ENCODE results near the gene OPRL1.

GRCh38 chr20:64056639-64056888 lies 23.3 kb upstream of the OPRL1 start:
- TF ChIP-seq CTCF (conservative IDR thresholded peaks at IDR 0.05) (no peak), EZH2 (IDR thresholded peaks at IDR 0.05; ENCODE audit: low read depth) (no peak)

Data from PC-9 (cell line).